Thymus (tissue), 11 donors: ENCODE results near the gene MAN2A2. TPM values are rescaled to one million over a fixed set of nuclear protein-coding genes. Genes with fewer than 3 reads are reported as not detected.
"Not testable (repeated sequence)": the region's sequence is repeated elsewhere in the genome, so short reads cannot be mapped to it uniquely, and the experiment has no call there.

Source experiments
- DNase-seq, 9 donors: peaks; one replicate each; pipeline ENCODE4 v3.0.0-alpha.2; 2013; ENCODE audit warnings: low spot score in 9 of 9, low read depth in 6 of 9, missing footprints in 1 of 9
- H3K27ac ChIP-seq, 2 donors: one replicate each; pipeline ENCODE4 v1.5.1; 2013; ENCODE audit warnings: control low read depth in 1 of 2, low read depth in 1 of 2, low read length in 1 of 2, mild to moderate bottlenecking in 1 of 2, moderate library complexity in 1 of 2
- H3K27me3 ChIP-seq, 2 donors: one replicate each; pipeline ENCODE4 v1.5.1; 2013; ENCODE audit warnings: low read length in 1 of 2; ENCODE audit not compliant: control insufficient read depth in 2 of 2, insufficient read depth in 1 of 2
- H3K36me3 ChIP-seq, 2 donors: one replicate each; pipeline ENCODE4 v1.5.1; 2013; ENCODE audit warnings: low read length in 1 of 2, mild to moderate bottlenecking in 1 of 2, moderate library complexity in 1 of 2; ENCODE audit not compliant: control insufficient read depth in 2 of 2, insufficient read depth in 2 of 2
- H3K4me1 ChIP-seq, 2 donors: one replicate each; pipeline ENCODE4 v1.5.1; 2013; ENCODE audit warnings: low read length in 2 of 2; ENCODE audit not compliant: control insufficient read depth in 2 of 2, insufficient read depth in 2 of 2
- H3K4me3 ChIP-seq, 2 donors: one replicate each; pipeline ENCODE4 v1.5.1; 2013; ENCODE audit warnings: low read length in 2 of 2, control low read depth in 1 of 2, mild to moderate bottlenecking in 1 of 2
- H3K9me3 ChIP-seq, 2 donors: one replicate each; pipeline ENCODE4 v1.5.1; 2013; ENCODE audit warnings: low read length in 1 of 2, mild to moderate bottlenecking in 1 of 2; ENCODE audit not compliant: control insufficient read depth in 2 of 2, insufficient read depth in 1 of 2
- WGBS: extraction: QIAGEN DNeasy Blood & Tissue Kit; methylation state at CpG from one replicate; pipeline ENCODE4 v1.1.7; 2013; 5-methylcytosine and 5-hydroxymethylcytosine counted together
- polyA plus RNA-seq: library from polyadenylated mRNA; stranded (reverse); fragments of 200-250 nt; gene quantifications from one replicate; pipeline ENCODE4 v1.2.3, GENCODE V29; 2013
- total RNA-seq: library from RNA; stranded (reverse); fragments of 120-200 nt; gene quantifications from one replicate; pipeline ENCODE4 v1.2.4, GENCODE V29; 2013
- donor health status: healthy.

The MAN2A2 gene
- total and polyA plus RNA-seq, 2 donors: 8.3 to 46.5 TPM

DNA sequence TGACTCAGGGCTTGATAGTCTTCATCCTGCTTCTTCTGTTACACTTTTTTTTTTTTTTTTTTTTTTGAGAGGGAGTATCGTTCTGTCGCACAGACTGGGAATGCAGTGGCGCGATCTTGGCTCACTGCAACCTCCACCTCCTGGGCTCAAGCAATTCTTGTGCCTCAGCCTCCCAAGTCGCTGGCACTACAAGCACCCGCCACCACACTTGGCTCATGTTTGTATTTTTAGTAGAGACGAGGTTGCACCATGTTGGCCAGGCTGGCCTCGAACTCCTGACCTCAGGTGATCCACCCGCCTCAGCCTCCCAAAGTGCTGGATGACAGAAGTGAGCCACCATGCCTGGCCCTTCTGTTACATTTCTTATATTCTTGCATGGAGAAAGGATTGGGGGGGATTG lies 28.1 kb upstream of the MAN2A2 start:
- not testable (repeated sequence) for H3K4me3 ChIP-seq, DNase-seq, H3K9me3 ChIP-seq, H3K27me3 ChIP-seq, H3K27ac ChIP-seq
- Histone ChIP-seq H3K4me1 (peaks cover 17 to 34% of the 10 kb centered on the region in 2 donors), H3K36me3 (peaks cover 32 to 45% of the 10 kb centered on the region in 2 donors)
- 98% methylated on average over 9 of the region's 9 CpGs for WGBS

DNA sequence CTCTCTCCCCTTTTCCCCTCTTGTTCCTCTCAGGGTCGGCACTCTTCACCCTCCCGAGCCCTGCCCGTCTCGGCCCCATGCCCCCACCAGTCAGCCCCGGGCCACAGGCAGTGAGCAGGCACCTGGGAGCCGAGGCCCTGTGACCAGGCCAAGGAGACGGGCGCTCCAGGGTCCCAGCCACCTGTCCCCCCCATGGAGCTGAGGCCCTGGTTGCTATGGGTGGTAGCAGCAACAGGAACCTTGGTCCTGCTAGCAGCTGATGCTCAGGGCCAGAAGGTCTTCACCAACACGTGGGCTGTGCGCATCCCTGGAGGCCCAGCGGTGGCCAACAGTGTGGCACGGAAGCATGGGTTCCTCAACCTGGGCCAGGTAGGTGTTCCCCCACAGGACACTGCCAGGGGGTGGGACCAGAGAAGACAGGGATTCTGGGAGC lies 27.5 kb upstream of the MAN2A2 start:
- peaks cover 38 to 51% of the 10 kb centered on the region in 2 donors for H3K36me3 ChIP-seq
- DNase-seq: no peak
- WGBS: 98% methylated on average over 12 of the region's 12 CpGs

DNA sequence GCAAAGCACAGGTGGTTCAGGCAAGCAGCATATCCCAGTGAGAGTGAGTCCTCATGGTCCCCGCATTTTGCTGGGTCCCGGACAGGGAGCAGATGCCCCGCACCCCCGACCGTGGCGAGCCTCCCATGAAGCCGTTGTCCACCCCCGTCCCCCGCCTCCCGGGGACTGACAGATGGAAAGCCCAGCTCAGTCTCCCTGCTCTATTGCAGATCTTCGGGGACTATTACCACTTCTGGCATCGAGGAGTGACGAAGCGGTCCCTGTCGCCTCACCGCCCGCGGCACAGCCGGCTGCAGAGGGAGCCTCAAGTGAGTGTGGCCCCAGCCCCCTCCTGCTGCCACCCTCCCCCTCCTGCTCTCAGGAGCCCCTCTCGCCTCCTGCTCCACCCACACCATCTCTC lies 27.1 kb upstream of the MAN2A2 start:
- peaks cover 0 to 7% of the 10 kb centered on the region in 2 donors for H3K27me3 ChIP-seq
- H3K27ac ChIP-seq: no peak overlapping the region
- H3K36me3 ChIP-seq: peaks cover 43 to 55% of the 10 kb centered on the region in 2 donors
- no peaks in the 10 kb centered on the region for H3K9me3 ChIP-seq
- no peak for DNase-seq
- H3K4me1 ChIP-seq: peaks cover 9 to 24% of the 10 kb centered on the region in 2 donors
- 97% methylated on average over 20 of the region's 20 CpGs for WGBS
- H3K4me3 ChIP-seq: no peak overlapping the region

More for the DNA sequence above, 27.5 kb upstream of the MAN2A2 start:
- H3K27ac ChIP-seq: no peak overlapping the region
- H3K27me3 ChIP-seq: peaks cover 0 to 7% of the 10 kb centered on the region in 2 donors
- H3K9me3 ChIP-seq: no peaks in the 10 kb centered on the region
- H3K4me3 ChIP-seq: no peak overlapping the region
- peaks cover 13 to 29% of the 10 kb centered on the region in 2 donors for H3K4me1 ChIP-seq

DNA sequence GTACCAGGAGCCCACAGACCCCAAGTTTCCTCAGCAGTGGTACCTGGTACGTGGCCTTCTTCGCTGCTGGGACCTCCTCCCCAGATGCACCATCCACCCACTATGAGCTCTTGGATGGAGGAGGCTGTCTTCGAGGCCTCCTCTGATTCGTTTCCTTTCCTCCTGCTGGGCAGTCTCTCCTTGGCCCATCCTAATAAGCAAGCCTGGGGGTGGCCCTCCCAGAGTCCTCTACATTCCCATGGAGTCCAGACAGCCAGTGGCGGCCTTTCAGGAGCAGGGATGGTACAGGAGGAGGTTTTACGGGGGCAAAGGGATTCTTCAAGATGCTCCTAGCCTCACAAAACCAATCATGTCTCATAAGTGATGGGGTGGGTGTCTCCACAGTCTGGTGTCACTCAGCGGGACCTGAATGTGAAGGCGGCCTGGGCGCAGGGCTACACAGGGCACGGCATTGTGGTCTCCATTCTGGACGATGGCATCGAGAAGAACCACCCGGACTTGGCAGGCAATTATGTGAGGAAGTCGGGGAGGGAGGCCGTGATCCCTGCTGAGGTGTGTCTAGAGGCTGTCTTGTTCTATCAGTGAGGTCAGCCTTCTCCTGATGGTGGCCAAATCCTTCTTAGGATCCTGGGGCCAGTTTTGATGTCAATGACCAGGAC lies 26.5 kb upstream of the MAN2A2 start:
- 98% methylated on average over 15 of the region's 15 CpGs for WGBS
- Histone ChIP-seq H3K4me3 (no peak overlapping the region), H3K4me1 (peaks cover 9 to 24% of the 10 kb centered on the region in 2 donors), H3K36me3 (peaks cover 49 to 60% of the 10 kb centered on the region in 2 donors), H3K27me3 (peaks cover 0 to 7% of the 10 kb centered on the region in 2 donors), H3K9me3 (no peaks in the 10 kb centered on the region), H3K27ac (no peak overlapping the region)
- DNase-seq: no peak

DNA sequence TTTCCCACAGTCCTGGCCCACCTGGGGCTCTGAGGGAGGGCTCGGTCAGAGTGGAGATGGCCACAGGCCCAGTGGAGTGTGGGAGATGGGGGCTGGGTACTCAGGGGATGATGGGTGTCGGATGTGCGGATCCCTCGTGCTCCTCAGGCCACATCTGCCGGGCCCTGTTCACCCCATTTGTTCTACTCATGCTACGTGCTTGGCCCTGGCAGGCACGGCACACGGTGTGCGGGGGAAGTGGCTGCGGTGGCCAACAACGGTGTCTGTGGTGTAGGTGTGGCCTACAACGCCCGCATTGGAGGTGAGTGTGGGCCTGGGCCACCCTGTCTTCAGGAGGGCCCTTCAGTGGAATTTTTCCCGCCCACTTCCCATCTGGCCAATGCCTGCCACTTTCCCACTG lies 25.8 kb upstream of the MAN2A2 start:
- H3K4me1 ChIP-seq: peaks cover 6 to 21% of the 10 kb centered on the region in 2 donors
- peaks cover 0 to 5% of the 10 kb centered on the region in 2 donors for H3K27me3 ChIP-seq
- peaks cover 52 to 67% of the 10 kb centered on the region in 2 donors for H3K36me3 ChIP-seq
- DNase-seq: no peak
- H3K4me3 ChIP-seq: no peak overlapping the region
- H3K9me3 ChIP-seq: no peaks in the 10 kb centered on the region
- 97% methylated on average over 14 of the region's 14 CpGs for WGBS
- no peak overlapping the region for H3K27ac ChIP-seq

DNA sequence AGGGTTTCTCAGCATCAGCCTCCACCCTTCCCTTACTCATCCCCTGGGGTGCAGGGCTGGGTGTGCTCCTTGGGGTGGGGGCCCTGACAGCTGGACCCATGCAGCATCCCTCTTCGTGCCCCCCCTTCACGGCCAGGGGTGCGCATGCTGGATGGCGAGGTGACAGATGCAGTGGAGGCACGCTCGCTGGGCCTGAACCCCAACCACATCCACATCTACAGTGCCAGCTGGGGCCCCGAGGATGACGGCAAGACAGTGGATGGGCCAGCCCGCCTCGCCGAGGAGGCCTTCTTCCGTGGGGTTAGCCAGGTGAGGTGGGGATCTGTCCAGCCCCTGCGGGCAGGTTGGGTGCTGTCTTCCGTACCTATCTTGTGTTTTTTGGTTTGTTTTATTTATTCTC lies 25.1 kb upstream of the MAN2A2 start:
- Histone ChIP-seq H3K36me3 (peaks cover 52 to 67% of the 10 kb centered on the region in 2 donors), H3K4me1 (peaks cover 0 to 14% of the 10 kb centered on the region in 2 donors), H3K27me3 (no peaks in the 10 kb centered on the region), H3K27ac (no peak overlapping the region), H3K9me3 (no peaks in the 10 kb centered on the region), H3K4me3 (no peak overlapping the region)
- 95% methylated on average over 14 of the region's 14 CpGs for WGBS
- no peak for DNase-seq

DNA sequence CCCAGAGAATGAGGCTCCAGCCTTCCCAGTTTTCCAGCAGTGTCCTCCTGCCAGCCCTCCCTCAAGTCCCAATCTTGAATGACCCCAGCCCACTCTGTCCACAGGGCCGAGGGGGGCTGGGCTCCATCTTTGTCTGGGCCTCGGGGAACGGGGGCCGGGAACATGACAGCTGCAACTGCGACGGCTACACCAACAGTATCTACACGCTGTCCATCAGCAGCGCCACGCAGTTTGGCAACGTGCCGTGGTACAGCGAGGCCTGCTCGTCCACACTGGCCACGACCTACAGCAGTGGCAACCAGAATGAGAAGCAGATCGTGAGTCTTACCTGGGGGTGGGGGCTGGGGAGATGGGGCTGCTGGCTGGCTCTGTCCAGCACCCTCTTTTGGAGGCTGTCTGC lies 24.4 kb upstream of the MAN2A2 start:
- WGBS: 98% methylated on average over 15 of the region's 15 CpGs
- no peak overlapping the region for H3K27ac ChIP-seq
- DNase-seq: no peak

DNA sequence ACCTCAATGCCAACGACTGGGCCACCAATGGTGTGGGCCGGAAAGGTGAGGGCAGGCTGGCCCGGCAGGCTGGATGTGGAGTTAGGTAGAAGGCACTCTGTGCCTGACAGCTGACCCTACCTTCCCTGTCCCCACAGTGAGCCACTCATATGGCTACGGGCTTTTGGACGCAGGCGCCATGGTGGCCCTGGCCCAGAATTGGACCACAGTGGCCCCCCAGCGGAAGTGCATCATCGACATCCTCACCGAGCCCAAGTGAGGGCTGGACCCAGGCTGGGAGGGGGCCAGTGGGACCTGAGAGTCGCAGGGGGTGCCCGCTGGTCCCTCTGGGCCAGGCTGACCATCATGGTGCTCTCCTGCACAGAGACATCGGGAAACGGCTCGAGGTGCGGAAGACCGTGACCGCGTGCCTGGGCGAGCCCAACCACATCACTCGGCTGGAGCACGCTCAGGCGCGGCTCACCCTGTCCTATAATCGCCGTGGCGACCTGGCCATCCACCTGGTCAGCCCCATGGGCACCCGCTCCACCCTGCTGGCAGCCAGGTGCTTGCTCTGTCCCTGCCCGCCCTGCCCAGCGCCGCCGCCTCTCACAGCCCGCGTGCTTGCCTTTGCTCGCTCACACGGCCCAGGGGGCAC lies 23.3 kb upstream of the MAN2A2 start:
- Histone ChIP-seq H3K36me3 (peaks cover 52 to 67% of the 10 kb centered on the region in 2 donors), H3K4me1 (peaks cover 0 to 10% of the 10 kb centered on the region in 2 donors), H3K27ac (no peak overlapping the region), H3K27me3 (peaks cover 3 to 18% of the 10 kb centered on the region in 2 donors), H3K4me3 (no peak overlapping the region), H3K9me3 (no peaks in the 10 kb centered on the region)
- 96% methylated on average over 35 of the region's 35 CpGs for WGBS
- no peak for DNase-seq

More for the DNA sequence above, 24.4 kb upstream of the MAN2A2 start:
- Histone ChIP-seq H3K27me3 (peaks cover 0 to 7% of the 10 kb centered on the region in 2 donors), H3K9me3 (no peaks in the 10 kb centered on the region), H3K4me1 (peaks cover 0 to 12% of the 10 kb centered on the region in 2 donors), H3K36me3 (peaks cover 52 to 67% of the 10 kb centered on the region in 2 donors), H3K4me3 (no peak overlapping the region)

DNA sequence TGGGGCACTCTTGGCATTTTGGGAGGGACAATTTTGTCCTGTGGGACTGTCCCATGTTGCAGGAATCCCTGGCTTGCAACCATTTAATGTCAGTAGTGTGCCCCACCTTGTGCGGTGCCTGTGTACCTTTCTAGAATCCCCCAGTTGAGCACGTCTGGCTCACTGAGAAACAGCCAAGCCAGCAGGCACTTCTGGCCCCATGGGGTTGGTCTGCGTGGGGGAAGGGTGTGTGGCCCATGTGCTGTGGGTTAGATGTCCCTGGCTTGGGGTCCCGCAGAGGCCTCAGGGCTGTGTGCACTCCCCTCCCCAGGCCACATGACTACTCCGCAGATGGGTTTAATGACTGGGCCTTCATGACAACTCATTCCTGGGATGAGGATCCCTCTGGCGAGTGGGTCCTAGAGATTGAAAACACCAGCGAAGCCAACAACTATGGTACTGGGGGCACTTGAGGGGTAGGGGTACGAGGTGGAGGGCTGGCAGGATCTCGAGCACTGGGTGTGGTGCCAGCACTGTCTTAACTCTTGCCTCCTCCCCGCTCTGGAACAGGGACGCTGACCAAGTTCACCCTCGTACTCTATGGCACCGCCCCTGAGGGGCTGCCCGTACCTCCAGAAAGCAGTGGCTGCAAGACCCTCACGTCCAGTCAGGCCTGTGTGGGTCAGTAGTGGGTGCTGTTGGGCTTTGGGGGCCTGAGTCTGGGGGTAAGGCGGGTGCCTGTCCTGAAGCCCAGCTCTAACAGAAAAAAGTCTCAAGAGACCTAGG lies 22.5 kb upstream of the MAN2A2 start:
- Histone ChIP-seq H3K27me3 (peaks cover 7 to 25% of the 10 kb centered on the region in 2 donors), H3K9me3 (peaks cover 0 to 6% of the 10 kb centered on the region in 2 donors), H3K27ac (no peak overlapping the region), H3K4me1 (peaks cover 0 to 17% of the 10 kb centered on the region in 2 donors), H3K36me3 (peaks cover 52 to 66% of the 10 kb centered on the region in 2 donors), H3K4me3 (no peak overlapping the region)
- 96% methylated on average over 16 of the region's 16 CpGs for WGBS
- no peak for DNase-seq
